Calu3 (cell line): Measurements from ENCODE around the gene GTF3C6. TPM values are rescaled to one million over a fixed set of nuclear protein-coding genes. Genes with fewer than 3 reads are reported as not detected.

Experiments used
- BruUV-seq: library from RNA; stranded (reverse); fragments of 400-500 nt; replicated peaks from 2 replicates; lab custom pipeline; 2021; lab: Mats Ljungman, UMichigan
- CTCF ChIA-PET: fragments of 300-600 bp; sonication (Branson Sonifier 250); formaldehyde crosslinking; loops from one replicate; lab custom pipeline; 2022; ENCODE audit warnings: antibody characterized with exemption; lab: Charles Lee
- DNase-seq: peaks from one replicate; pipeline ENCODE4 v3.0.0; 2022
- H3K27ac Mint-ChIP-seq: one replicate; pipeline ENCODE4 v1.8.0; 2022; ENCODE audit warnings: mixed read lengths; ENCODE audit not compliant: unreplicated experiment
- H3K27me3 Mint-ChIP-seq: one replicate; pipeline ENCODE4 v1.8.0; 2022; ENCODE audit warnings: mixed read lengths; ENCODE audit not compliant: unreplicated experiment
- H3K36me3 Mint-ChIP-seq: one replicate; pipeline ENCODE4 v1.8.0; 2022; ENCODE audit warnings: mild to moderate bottlenecking, moderate library complexity, mixed read lengths; ENCODE audit not compliant: insufficient read depth, unreplicated experiment
- H3K4me1 Mint-ChIP-seq: one replicate; pipeline ENCODE4 v1.8.0; 2022; ENCODE audit warnings: mild to moderate bottlenecking, low read depth, mixed read lengths; ENCODE audit not compliant: unreplicated experiment
- H3K4me3 Mint-ChIP-seq: one replicate; pipeline ENCODE4 v1.8.0; 2022; ENCODE audit warnings: mild to moderate bottlenecking, low read depth, moderate library complexity, mixed read lengths; ENCODE audit not compliant: unreplicated experiment
- H3K9me3 Mint-ChIP-seq: one replicate; pipeline ENCODE4 v1.8.0; 2022; ENCODE audit warnings: low read depth, mixed read lengths; ENCODE audit not compliant: unreplicated experiment
- intact Hi-C: fragments of 100-400 bp; cut with micrococcal nuclease; formaldehyde crosslinking; loops from one replicate; pipeline ENCODE4 v1.10.0; 2022; ENCODE audit not compliant: unreplicated experiment
- total RNA-seq: library from RNA; stranded (reverse); gene quantifications from 2 replicates; pipeline ENCODE4 v1.2.3, GENCODE V29; 2022
- TF ChIP-seq, protein P1 (sequence below): fragments of 200-600 bp; IDR thresholded peaks from one replicate; pipeline ENCODE4 v1.8.0; 2022; ENCODE audit warnings: antibody characterized with exemption; ENCODE audit not compliant: unreplicated experiment

GTF3C6 gene
- total RNA-seq, 1 experiment from 2014 or later: 67.1 TPM

DNA sequence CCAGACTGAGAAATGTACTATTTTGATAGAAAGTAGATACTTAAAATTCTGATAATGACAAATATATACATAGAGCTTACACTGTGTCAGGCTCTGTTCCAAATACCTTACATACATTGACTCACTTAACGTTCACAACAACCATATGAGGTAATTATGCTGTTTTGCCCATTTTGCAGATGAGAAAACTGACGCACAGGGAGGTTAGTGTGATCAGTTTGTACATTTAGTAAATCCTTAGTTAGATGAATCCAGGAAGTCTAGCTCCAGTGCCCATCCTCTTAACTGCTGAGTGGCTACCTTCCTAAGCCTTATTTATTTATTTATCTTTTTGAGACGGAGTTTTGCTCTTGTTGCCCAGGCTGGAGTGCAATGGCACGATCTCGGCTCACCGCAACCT, 23.3 kb upstream of the GTF3C6 start:
- DNase-seq: no peak
- H3K27me3 Mint-ChIP-seq: no peaks in the 10 kb centered on the region
- H3K36me3 Mint-ChIP-seq: no peaks in the 10 kb centered on the region
- H3K9me3 Mint-ChIP-seq: no peaks in the 10 kb centered on the region
- H3K4me1 Mint-ChIP-seq: no peaks in the 10 kb centered on the region
- H3K4me3 Mint-ChIP-seq: no peak overlapping the region
- TF ChIP-seq, protein P1, sequence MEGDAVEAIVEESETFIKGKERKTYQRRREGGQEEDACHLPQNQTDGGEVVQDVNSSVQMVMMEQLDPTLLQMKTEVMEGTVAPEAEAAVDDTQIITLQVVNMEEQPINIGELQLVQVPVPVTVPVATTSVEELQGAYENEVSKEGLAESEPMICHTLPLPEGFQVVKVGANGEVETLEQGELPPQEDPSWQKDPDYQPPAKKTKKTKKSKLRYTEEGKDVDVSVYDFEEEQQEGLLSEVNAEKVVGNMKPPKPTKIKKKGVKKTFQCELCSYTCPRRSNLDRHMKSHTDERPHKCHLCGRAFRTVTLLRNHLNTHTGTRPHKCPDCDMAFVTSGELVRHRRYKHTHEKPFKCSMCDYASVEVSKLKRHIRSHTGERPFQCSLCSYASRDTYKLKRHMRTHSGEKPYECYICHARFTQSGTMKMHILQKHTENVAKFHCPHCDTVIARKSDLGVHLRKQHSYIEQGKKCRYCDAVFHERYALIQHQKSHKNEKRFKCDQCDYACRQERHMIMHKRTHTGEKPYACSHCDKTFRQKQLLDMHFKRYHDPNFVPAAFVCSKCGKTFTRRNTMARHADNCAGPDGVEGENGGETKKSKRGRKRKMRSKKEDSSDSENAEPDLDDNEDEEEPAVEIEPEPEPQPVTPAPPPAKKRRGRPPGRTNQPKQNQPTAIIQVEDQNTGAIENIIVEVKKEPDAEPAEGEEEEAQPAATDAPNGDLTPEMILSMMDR: no peak
- BruUV-seq: no TSS peak
- CTCF ChIA-PET: no interaction called here
- intact Hi-C loops: no loop called here
- no peak overlapping the region for H3K27ac Mint-ChIP-seq

DNA sequence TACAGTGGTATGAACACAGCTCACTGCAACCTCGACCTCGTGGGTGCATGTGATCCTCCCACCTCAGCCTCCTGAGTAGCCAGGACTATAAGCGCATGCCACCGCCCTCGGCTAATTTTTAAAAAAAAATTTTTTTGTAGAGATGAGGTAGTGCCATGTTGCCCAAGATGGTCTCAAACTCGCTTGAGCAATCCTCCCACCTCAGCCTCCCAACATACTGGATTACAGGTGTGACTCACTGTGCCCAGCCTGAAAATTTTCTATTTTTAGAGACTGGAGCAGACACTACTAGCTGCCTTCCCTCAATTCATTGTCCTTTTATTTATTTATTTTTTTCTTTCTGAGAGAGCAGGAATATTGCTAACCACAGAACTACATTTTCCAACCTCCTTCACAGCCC, 20.3 kb upstream of the GTF3C6 start:
- no peak overlapping the region for H3K4me3 Mint-ChIP-seq
- no peaks in the 10 kb centered on the region for H3K9me3 Mint-ChIP-seq
- no peak overlapping the region for H3K27ac Mint-ChIP-seq
- TF ChIP-seq, protein P1: no peak
- intact Hi-C loops: no loop called here
- H3K27me3 Mint-ChIP-seq: no peaks in the 10 kb centered on the region
- no peak for DNase-seq
- CTCF ChIA-PET: no interaction called here
- H3K4me1 Mint-ChIP-seq: no peaks in the 10 kb centered on the region
- no TSS peak for BruUV-seq
- H3K36me3 Mint-ChIP-seq: no peaks in the 10 kb centered on the region

DNA sequence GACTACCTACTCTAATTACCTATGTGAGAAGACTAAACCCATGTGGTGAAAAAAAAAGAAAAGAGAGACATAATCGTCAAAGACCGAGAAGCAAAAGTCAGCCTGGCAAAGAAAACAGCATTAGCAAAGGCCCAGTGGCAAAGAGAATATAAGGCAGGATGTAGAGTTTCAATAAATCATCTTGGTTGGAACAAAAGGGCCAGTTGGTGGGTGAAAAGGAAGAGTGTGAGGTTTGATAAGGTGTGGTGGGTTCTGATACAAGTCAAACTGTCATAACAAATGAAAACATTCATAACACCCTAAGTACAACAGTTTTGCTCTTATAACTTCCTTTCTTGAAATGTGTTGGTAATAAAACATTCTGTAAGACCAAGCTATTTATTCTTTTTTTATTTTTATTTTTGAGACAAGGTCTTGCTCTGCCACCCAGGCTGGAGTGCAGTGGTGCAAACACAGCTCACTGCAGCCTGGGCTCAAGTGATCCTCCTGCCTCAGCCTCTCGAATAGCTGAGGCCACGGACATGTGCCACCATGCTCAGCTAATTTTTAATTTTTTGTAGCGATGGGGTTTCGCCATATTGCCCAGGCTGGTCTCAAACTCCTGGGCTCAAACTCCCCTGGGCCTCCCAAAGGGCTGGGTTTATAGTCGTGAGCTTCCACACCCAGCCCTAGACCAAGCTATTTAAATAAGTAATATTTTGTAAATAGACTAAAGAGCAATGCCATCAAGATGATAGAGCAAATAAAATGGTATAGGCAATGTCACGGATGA, 18.9 kb upstream of the GTF3C6 start:
- no peak overlapping the region for H3K4me3 Mint-ChIP-seq
- H3K4me1 Mint-ChIP-seq: peaks cover 2% of the 10 kb centered on the region
- no peaks in the 10 kb centered on the region for H3K36me3 Mint-ChIP-seq
- intact Hi-C loops: no loop called here
- H3K27me3 Mint-ChIP-seq: no peaks in the 10 kb centered on the region
- TF ChIP-seq, protein P1: no peak
- H3K27ac Mint-ChIP-seq: no peak overlapping the region
- no peak for DNase-seq
- H3K9me3 Mint-ChIP-seq: no peaks in the 10 kb centered on the region
- CTCF ChIA-PET: interaction anchor here (0.8 kb wide), 1 partner anchor 99 kb away, joined by 5 read pairs; no protein-coding TSS in a partner anchor
- BruUV-seq: no TSS peak

DNA sequence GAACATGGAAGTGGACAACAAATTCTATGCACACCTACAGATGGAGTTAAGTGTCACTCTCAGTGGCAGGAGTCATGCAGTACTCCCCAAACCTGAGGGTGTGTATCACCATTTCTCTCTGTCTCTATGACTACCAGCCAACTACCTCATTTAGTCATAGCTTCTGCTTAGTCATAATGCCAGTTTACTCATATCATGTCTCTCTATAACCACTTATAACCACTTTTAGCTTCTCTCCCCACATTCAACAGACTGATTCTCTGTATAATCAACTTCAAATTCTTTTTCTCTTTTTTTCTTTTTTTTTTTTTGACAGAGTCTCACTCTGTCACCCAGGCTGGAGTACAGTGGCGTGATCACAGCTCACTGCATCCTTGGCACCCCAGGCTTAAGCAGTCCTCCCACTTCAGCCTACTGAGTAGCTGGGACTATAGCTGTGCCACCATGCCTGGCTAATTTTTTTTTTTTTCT, 13.8 kb upstream of the GTF3C6 start:
- H3K36me3 Mint-ChIP-seq: no peaks in the 10 kb centered on the region

More for the DNA sequence above, 13.8 kb upstream of the GTF3C6 start:
- intact Hi-C loops: loop anchor here (5.0 kb wide), 1 partner anchor 327 kb away; no protein-coding TSS in a partner anchor
- Mint-ChIP-seq H3K27me3 (no peaks in the 10 kb centered on the region), H3K4me1 (peaks cover 7% of the 10 kb centered on the region), H3K9me3 (no peaks in the 10 kb centered on the region), H3K4me3 (no peak overlapping the region), H3K27ac (no peak overlapping the region)
- TF ChIP-seq, protein P1: no peak
- BruUV-seq: no TSS peak
- CTCF ChIA-PET: interaction anchor here (0.5 to 1.8 kb wide), 9 partner anchors 11 to 263 kb away, joined by 3 to 8 read pairs (median 4); partner anchors contain the start of gene GTF3C6
- DNase-seq: peak; percentile 11
